Uterus (tissue), 2 donors: Measurements from ENCODE around the gene TGFA.

Experiments
- CTCF ChIP-seq, 4 experiments: fragments of 200-600 bp in 2 of 4; fragments of 450-650 bp in 2 of 4; sonication (generic) in 2 of 4; IDR thresholded peaks; one replicate each; pipeline ENCODE4 v1.5.1; 2016 to 2019; ENCODE audit warnings: antibody characterized with exemption in 4 of 4, mild to moderate bottlenecking in 2 of 4, moderate library complexity in 1 of 4
- POLR2A ChIP-seq, 2 donors: fragments of 450-650 bp; IDR thresholded peaks; one replicate each; pipeline ENCODE4 v1.6.1; 2016; ENCODE audit warnings: antibody characterized with exemption in 2 of 2, mild to moderate bottlenecking in 1 of 2, moderate library complexity in 1 of 2

DNA sequence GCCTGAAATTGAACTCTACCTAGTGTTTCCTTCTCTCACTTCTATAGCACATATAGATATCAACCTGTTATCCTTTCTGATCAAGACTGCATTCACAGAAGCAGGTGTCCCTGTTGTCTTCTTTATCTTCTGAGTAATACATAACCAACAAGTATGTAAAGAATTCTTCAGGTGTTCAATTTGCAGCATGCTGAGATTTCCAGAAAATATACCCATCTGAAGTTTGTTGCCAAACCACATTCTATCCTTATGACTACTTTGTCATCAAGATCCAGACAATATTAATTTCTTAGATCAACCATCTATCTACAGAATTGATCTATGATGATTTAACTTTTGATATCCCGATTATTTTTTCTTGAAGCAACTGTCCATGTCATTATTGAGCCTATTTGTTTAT lies 69.5 kb downstream of the TGFA start:
- TF ChIP-seq CTCF (IDR thresholded peaks at IDR 0.05) (no peak), POLR2A (IDR thresholded peaks at IDR 0.05) (no peak)
